K562 (cell line): ENCODE measurements around the gene NEDD8. TPM values are rescaled to one million over a fixed set of nuclear protein-coding genes. Genes with fewer than 3 reads are reported as not detected.

Experiments used
- FOXM1 ChIP-seq, 2 experiments: fragments of 450-650 bp in 1 of 2; sonication (generic) in 1 of 2; formaldehyde crosslinking in 1 of 2; IDR thresholded peaks; 2 replicates each; pipeline versions ENCODE4 v1.6.1 to v1.9.0; 2017 to 2022; ENCODE audit warnings: low read depth in 2 of 2, mild to moderate bottlenecking in 2 of 2, missing genetic modification reagents in 1 of 2, moderate library complexity in 1 of 2
- HDAC2 ChIP-seq: fragments of 450-650 bp; IDR thresholded peaks from 2 replicates; pipeline ENCODE4 v1.6.1; 2016; ENCODE audit warnings: mild to moderate bottlenecking
- JUND ChIP-seq, 2 experiments: IDR thresholded peaks; 2 replicates in 1 of 2; 3 replicates in 1 of 2; pipeline ENCODE4 v1.6.1; 2011; ENCODE audit warnings: borderline replicate concordance in 2 of 2, low read depth in 2 of 2, low read length in 2 of 2, improper control_type of control experiment in 1 of 2, missing biosample characterization in 1 of 2, missing genetic modification characterization in 1 of 2, missing genetic modification reagents in 1 of 2
- KLF16 ChIP-seq: IDR thresholded peaks from 2 replicates; pipeline ENCODE4 v1.6.1; 2016; ENCODE audit warnings: antibody characterized with exemption
- MECOM ChIP-seq: fragments of 250-450 bp; sonication (Bioruptor Pico); IDR thresholded peaks from 2 replicates; pipeline ENCODE4 v1.8.0; 2022; ENCODE audit warnings: inconsistent platforms
- NRF1 ChIP-seq, 2 experiments: fragments of 450-650 bp; IDR thresholded peaks in 1 of 2; conservative IDR thresholded peaks in 1 of 2; 2 replicates each; pipeline ENCODE4 v1.6.1; 2014; ENCODE audit warnings: mild to moderate bottlenecking in 2 of 2
- RAD51 ChIP-seq: fragments of 450-650 bp; IDR thresholded peaks from 2 replicates; pipeline ENCODE4 v1.7.1; 2016; ENCODE audit warnings: low read depth, mild to moderate bottlenecking, borderline replicate concordance
- SMAD1 ChIP-seq: fragments of 150-350 bp; IDR thresholded peaks from 2 replicates; pipeline ENCODE4 v1.6.1; 2014; ENCODE audit warnings: low read length, low read depth; ENCODE audit not compliant: partially characterized antibody
- SP2 ChIP-seq: IDR thresholded peaks from 2 replicates; pipeline ENCODE4 v1.6.1; 2011; ENCODE audit warnings: mild to moderate bottlenecking, low read depth, low read length, moderate library complexity; ENCODE audit not compliant: poor library complexity, severe bottlenecking; ENCODE audit errors: extremely low read depth
- ZBTB7A ChIP-seq: IDR thresholded peaks from 2 replicates; pipeline ENCODE4 v1.6.1; 2011; ENCODE audit warnings: low read depth, mild to moderate bottlenecking, low read length, moderate library complexity, borderline replicate concordance; ENCODE audit not compliant: control insufficient read depth
- ZC3H4 ChIP-seq: sonication (generic); formaldehyde crosslinking; IDR thresholded peaks from 2 replicates; pipeline ENCODE4 v1.9.0; 2021; ENCODE audit warnings: missing genetic modification reagents, borderline replicate concordance
- ZNF384 ChIP-seq: IDR thresholded peaks from 2 replicates; pipeline ENCODE4 v1.6.1; 2012; ENCODE audit warnings: low read depth, low read length, improper control_type of control experiment
- ZNF551 ChIP-seq: fragments of 250-450 bp; sonication (Bioruptor Pico); IDR thresholded peaks from 2 replicates; pipeline ENCODE4 v1.5.0; 2021; ENCODE audit warnings: mild to moderate bottlenecking, moderate library complexity
- polyA plus RNA-seq, 8 experiments: library from polyadenylated mRNA; depleted of rRNA in 4 of 8; stranded (reverse) in 5 of 8; unstranded in 3 of 8; fragments of >200 nt; fragmentation: Nextera tagmentation in 2 of 8; fragmentation: Illumina TruSeq in 1 of 8; extraction: Ambion mirVana in 2 of 8; extraction: Trizol in 1 of 8; gene quantifications; 2 replicates each; pipeline versions ENCODE4 v1.2.1 to v1.2.3, GENCODE V29; 2011 to 2014; ENCODE audit warnings: inconsistent platforms in 1 of 8, missing spikeins in 1 of 8
- total RNA-seq, 7 experiments: library from RNA; depleted of rRNA in 6 of 7; stranded (reverse); fragments of >200 nt in 6 of 7; fragmentation: Illumina TruSeq in 2 of 7; extraction: Trizol in 2 of 7; gene quantifications; 2 replicates each; pipeline versions ENCODE4 v1.2.1 to v1.2.3, GENCODE V29; 2011 to 2021; ENCODE audit warnings: low replicate concordance in 1 of 7
- TF ChIP-seq, protein P1 (sequence below): fragments of 250-450 bp; sonication (Bioruptor Pico); IDR thresholded peaks from 2 replicates; pipeline ENCODE4 v1.4.0; 2020; ENCODE audit warnings: mild to moderate bottlenecking, moderate library complexity
- TF ChIP-seq, protein P2 (sequence below): sonication (generic); formaldehyde crosslinking; IDR thresholded peaks from 2 replicates; pipeline ENCODE4 v1.9.0; 2022; ENCODE audit warnings: mild to moderate bottlenecking, missing genetic modification reagents
- TF ChIP-seq, protein P3 (sequence below): fragments of 450-650 bp; formaldehyde crosslinking; IDR thresholded peaks from 2 replicates; pipeline ENCODE4 v1.4.0; 2022; ENCODE audit warnings: missing genetic modification characterization
- TF ChIP-seq, protein P4 (sequence below): sonication (generic); formaldehyde crosslinking; IDR thresholded peaks from 2 replicates; pipeline ENCODE4 v1.8.0; 2023; ENCODE audit warnings: missing genetic modification reagents, mild to moderate bottlenecking, borderline replicate concordance

The NEDD8 gene
- total and polyA plus RNA-seq, 9 of the 15 experiments (the other 6 are each of a cell fraction or from before 2014, with no cell fraction given), result 142 to 691 (median 260) TPM

DNA sequence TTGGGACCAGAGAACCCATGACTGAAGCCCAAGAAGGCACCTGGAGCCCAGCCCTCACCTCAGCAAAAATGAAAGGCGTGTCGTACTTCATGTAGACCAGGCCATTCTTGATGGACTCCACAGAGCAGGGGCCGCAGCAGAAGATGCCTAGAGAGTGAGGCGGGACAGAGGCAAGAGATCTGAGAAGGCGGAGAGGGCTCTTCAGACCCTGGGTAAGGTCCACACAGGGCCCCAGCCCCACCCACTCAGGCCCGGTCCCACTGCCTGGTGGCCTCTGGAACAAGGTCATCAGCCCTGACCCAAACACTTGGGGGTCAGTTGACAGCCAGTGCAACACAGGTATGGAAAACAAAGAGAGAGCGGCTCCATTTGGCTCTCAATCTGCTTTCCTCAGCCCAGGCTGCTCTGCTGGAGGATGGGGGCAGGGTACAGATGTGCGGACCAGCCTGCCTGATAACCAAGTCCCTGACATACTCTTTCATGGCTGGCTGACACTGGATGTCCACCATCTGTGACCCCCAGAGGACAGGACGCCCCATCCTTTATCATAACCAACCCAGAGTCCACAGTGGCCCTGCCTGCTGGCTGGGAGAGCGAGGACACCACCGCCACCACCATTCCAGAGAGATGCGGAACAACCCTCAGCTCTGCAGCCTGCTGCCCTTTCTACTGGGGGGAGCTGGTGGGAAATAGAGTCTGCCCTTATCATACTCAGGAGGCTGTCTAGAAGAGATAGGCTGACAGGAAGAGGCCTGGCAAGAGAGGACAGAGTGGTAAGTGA is 24.0 kb upstream of the NEDD8 start (continued):
- TF ChIP-seq ZC3H4, result no peak
- peak; percentile 37; the same call in 1 of the 2 replicates for TF ChIP-seq HDAC2
- TF ChIP-seq, protein P1, sequence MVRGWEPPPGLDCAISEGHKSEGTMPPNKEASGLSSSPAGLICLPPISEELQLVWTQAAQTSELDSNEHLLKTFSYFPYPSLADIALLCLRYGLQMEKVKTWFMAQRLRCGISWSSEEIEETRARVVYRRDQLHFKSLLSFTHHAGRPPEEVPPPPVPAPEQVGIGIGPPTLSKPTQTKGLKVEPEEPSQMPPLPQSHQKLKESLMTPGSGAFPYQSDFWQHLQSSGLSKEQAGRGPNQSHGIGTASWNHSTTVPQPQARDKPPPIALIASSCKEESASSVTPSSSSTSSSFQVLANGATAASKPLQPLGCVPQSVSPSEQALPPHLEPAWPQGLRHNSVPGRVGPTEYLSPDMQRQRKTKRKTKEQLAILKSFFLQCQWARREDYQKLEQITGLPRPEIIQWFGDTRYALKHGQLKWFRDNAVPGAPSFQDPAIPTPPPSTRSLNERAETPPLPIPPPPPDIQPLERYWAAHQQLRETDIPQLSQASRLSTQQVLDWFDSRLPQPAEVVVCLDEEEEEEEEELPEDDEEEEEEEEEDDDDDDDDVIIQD (CRISPR knock-in tag), result no peak
- TF ChIP-seq JUND (IDR thresholded peaks at IDR 0.05; ENCODE audit: borderline replicate concordance, low read depth, low read length), result no peak
- TF ChIP-seq JUND (tag; IDR thresholded peaks at IDR 0.05; ENCODE audit: borderline replicate concordance, low read depth, low read length), result no peak
- TF ChIP-seq FOXM1 (IDR thresholded peaks at IDR 0.05; ENCODE audit: low read depth), result peak; percentile 76; the same call in 1 of the 2 replicates
- no peak for TF ChIP-seq FOXM1 (CRISPR knock-in tag; IDR thresholded peaks at IDR 0.05; ENCODE audit: low read depth)
- no peak for TF ChIP-seq ZNF384
- TF ChIP-seq MECOM (CRISPR knock-in tag), result peak; percentile 90
- 0 out of 2 replicates have a peak, but pooled peaks have one; percentile 15 for TF ChIP-seq ZBTB7A
- TF ChIP-seq RAD51, result no peak
- 0 out of 4 replicates have a peak, but pooled peaks of 1 of the 2 experiments have one; percentile 14 for TF ChIP-seq NRF1 (conservative IDR thresholded peaks at IDR 0.05 in 1 of 2, IDR thresholded peaks at IDR 0.05 in 1 of 2)
- TF ChIP-seq KLF16, result peak; percentile 93
- TF ChIP-seq, protein P2, sequence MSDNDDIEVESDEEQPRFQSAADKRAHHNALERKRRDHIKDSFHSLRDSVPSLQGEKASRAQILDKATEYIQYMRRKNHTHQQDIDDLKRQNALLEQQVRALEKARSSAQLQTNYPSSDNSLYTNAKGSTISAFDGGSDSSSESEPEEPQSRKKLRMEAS (CRISPR knock-in tag), result peak; percentile 58; the same call in 1 of the 2 replicates
- TF ChIP-seq, protein P3, sequence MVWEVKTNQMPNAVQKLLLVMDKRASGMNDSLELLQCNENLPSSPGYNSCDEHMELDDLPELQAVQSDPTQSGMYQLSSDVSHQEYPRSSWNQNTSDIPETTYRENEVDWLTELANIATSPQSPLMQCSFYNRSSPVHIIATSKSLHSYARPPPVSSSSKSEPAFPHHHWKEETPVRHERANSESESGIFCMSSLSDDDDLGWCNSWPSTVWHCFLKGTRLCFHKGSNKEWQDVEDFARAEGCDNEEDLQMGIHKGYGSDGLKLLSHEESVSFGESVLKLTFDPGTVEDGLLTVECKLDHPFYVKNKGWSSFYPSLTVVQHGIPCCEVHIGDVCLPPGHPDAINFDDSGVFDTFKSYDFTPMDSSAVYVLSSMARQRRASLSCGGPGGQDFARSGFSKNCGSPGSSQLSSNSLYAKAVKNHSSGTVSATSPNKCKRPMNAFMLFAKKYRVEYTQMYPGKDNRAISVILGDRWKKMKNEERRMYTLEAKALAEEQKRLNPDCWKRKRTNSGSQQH (CRISPR knock-in tag), result no peak
- TF ChIP-seq, protein P4, sequence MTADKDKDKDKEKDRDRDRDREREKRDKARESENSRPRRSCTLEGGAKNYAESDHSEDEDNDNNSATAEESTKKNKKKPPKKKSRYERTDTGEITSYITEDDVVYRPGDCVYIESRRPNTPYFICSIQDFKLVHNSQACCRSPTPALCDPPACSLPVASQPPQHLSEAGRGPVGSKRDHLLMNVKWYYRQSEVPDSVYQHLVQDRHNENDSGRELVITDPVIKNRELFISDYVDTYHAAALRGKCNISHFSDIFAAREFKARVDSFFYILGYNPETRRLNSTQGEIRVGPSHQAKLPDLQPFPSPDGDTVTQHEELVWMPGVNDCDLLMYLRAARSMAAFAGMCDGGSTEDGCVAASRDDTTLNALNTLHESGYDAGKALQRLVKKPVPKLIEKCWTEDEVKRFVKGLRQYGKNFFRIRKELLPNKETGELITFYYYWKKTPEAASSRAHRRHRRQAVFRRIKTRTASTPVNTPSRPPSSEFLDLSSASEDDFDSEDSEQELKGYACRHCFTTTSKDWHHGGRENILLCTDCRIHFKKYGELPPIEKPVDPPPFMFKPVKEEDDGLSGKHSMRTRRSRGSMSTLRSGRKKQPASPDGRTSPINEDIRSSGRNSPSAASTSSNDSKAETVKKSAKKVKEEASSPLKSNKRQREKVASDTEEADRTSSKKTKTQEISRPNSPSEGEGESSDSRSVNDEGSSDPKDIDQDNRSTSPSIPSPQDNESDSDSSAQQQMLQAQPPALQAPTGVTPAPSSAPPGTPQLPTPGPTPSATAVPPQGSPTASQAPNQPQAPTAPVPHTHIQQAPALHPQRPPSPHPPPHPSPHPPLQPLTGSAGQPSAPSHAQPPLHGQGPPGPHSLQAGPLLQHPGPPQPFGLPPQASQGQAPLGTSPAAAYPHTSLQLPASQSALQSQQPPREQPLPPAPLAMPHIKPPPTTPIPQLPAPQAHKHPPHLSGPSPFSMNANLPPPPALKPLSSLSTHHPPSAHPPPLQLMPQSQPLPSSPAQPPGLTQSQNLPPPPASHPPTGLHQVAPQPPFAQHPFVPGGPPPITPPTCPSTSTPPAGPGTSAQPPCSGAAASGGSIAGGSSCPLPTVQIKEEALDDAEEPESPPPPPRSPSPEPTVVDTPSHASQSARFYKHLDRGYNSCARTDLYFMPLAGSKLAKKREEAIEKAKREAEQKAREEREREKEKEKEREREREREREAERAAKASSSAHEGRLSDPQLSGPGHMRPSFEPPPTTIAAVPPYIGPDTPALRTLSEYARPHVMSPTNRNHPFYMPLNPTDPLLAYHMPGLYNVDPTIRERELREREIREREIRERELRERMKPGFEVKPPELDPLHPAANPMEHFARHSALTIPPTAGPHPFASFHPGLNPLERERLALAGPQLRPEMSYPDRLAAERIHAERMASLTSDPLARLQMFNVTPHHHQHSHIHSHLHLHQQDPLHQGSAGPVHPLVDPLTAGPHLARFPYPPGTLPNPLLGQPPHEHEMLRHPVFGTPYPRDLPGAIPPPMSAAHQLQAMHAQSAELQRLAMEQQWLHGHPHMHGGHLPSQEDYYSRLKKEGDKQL (CRISPR knock-in tag), result no peak
- no peak for TF ChIP-seq ZNF551 (CRISPR knock-in tag)
- TF ChIP-seq SMAD1, result no peak
- TF ChIP-seq SP2, result no peak
